ENCODE data around the gene APOBEC2. TPM values are rescaled to one million over a fixed set of nuclear protein-coding genes. Genes with fewer than 3 reads are reported as not detected.

Gene APOBEC2
- total RNA-seq, 1 experiment from 2014 or later = not detected

GRCh38 chr6:41078101-41078500 lies 25.1 kb downstream of the APOBEC2 start:
- CTCF ChIA-PET = interaction anchor here (0.7 kb wide), 1 partner anchor 54 kb away, joined by 3 read pairs; no protein-coding TSS in a partner anchor
- BruUV-seq (replicated peaks) = no TSS peak
- Mint-ChIP-seq H3K9me3 (ENCODE audit: low read depth, unreplicated experiment) (no peaks in the 10 kb centered on the region), H3K27ac (ENCODE audit: unreplicated experiment) (no peak overlapping the region), H3K27me3 (ENCODE audit: unreplicated experiment) (no peaks in the 10 kb centered on the region), H3K4me1 (ENCODE audit: low read depth, unreplicated experiment) (peaks cover 25% of the 10 kb centered on the region), H3K36me3 (ENCODE audit: insufficient read depth, unreplicated experiment) (peaks cover 31% of the 10 kb centered on the region), H3K4me3 (ENCODE audit: low read depth, unreplicated experiment) (no peak overlapping the region)
- intact Hi-C loops (cut with micrococcal nuclease; ENCODE audit: unreplicated experiment) = no loop called here
- no peak for DNase-seq
- TF ChIP-seq CTCF (IDR thresholded peaks at IDR 0.05; ENCODE audit: unreplicated experiment) = no peak

GRCh38 chr6:41079080-41079479 lies 26.1 kb downstream of the APOBEC2 start:
- no peak for DNase-seq
- CTCF ChIA-PET = no interaction called here
- no peaks in the 10 kb centered on the region for H3K27me3 Mint-ChIP-seq (ENCODE audit: unreplicated experiment)
- no peak for TF ChIP-seq CTCF (IDR thresholded peaks at IDR 0.05; ENCODE audit: unreplicated experiment)
- peaks cover 22% of the 10 kb centered on the region for H3K36me3 Mint-ChIP-seq (ENCODE audit: insufficient read depth, unreplicated experiment)
- H3K4me1 Mint-ChIP-seq (ENCODE audit: low read depth, unreplicated experiment) = peaks cover 23% of the 10 kb centered on the region
- H3K27ac Mint-ChIP-seq (ENCODE audit: unreplicated experiment) = no peak overlapping the region
- BruUV-seq (replicated peaks) = no TSS peak
- H3K9me3 Mint-ChIP-seq (ENCODE audit: low read depth, unreplicated experiment) = no peaks in the 10 kb centered on the region
- no peak overlapping the region for H3K4me3 Mint-ChIP-seq (ENCODE audit: low read depth, unreplicated experiment)
- intact Hi-C loops (cut with micrococcal nuclease; ENCODE audit: unreplicated experiment) = no loop called here

- Mint-ChIP-seq H3K27ac (ENCODE audit: unreplicated experiment) (no peak overlapping the region), H3K9me3 (ENCODE audit: low read depth, unreplicated experiment) (no peaks in the 10 kb centered on the region), H3K4me3 (ENCODE audit: low read depth, unreplicated experiment) (no peak overlapping the region), H3K27me3 (ENCODE audit: unreplicated experiment) (no peaks in the 10 kb centered on the region), H3K36me3 (ENCODE audit: insufficient read depth, unreplicated experiment) (peaks cover 8% of the 10 kb centered on the region), H3K4me1 (ENCODE audit: low read depth, unreplicated experiment) (peaks cover 8% of the 10 kb centered on the region)
- no TSS peak for BruUV-seq (replicated peaks)
- no peak for TF ChIP-seq CTCF (IDR thresholded peaks at IDR 0.05; ENCODE audit: unreplicated experiment)
- no peak for DNase-seq
- intact Hi-C loops (cut with micrococcal nuclease; ENCODE audit: unreplicated experiment) = no loop called here
- CTCF ChIA-PET = no interaction called here
Observed at GRCh38 chr6:41080621-41081020, 27.6 kb downstream of the APOBEC2 start.

- Mint-ChIP-seq H3K27me3 (ENCODE audit: unreplicated experiment) (no peaks in the 10 kb centered on the region), H3K36me3 (ENCODE audit: insufficient read depth, unreplicated experiment) (peaks cover 7% of the 10 kb centered on the region), H3K9me3 (ENCODE audit: low read depth, unreplicated experiment) (no peaks in the 10 kb centered on the region), H3K4me1 (ENCODE audit: low read depth, unreplicated experiment) (no peaks in the 10 kb centered on the region), H3K27ac (ENCODE audit: unreplicated experiment) (no peak overlapping the region), H3K4me3 (ENCODE audit: low read depth, unreplicated experiment) (no peak overlapping the region)
- TF ChIP-seq CTCF (IDR thresholded peaks at IDR 0.05; ENCODE audit: unreplicated experiment) = no peak
- intact Hi-C loops (cut with micrococcal nuclease; ENCODE audit: unreplicated experiment) = no loop called here
- DNase-seq = no peak
- no TSS peak for BruUV-seq (replicated peaks)
- CTCF ChIA-PET = no interaction called here
Observed at GRCh38 chr6:41083072-41083471, 30.1 kb downstream of the APOBEC2 start.

All from Calu3 (cell line).